ENCODE data around the gene STAMBP. TPM values are rescaled to one million over a fixed set of nuclear protein-coding genes. Genes with fewer than 3 reads are reported as not detected.

The STAMBP gene
- polyA plus RNA-seq, 1 donor: 42.9 TPM

DNA sequence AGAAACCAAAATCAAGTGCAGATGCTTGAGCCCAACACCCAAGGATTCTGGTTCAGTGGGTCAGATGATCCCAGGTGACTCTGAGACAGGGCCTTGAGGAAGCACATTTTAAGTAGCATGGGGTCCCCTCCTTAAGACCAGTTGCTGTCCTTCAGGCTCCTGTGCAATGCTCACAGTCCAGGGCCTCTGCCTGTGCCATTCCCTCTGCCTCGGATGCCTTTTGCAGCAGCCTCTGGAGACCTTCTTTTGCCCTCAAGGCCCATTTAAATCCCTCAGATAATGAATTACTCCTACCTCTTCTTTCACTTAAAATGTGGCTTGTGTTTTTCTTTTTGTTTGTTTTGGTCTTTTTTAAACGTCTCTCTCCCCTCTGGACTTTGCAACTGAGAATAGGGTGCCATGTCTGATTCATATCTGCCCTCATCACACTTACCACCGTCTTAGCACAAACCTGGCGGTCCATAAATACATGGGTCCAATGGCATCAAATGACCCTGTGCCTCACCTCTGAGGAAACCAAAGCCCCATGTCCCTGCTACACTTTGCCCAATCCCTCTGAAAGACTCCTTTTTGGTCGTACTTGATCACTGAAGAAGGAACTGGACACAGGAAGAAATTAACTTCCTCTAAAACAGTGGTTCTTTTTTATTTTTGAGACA lies 78.2 kb downstream of the STAMBP start:
- DNase-seq (ENCODE audit: low read depth): no peak

DNA sequence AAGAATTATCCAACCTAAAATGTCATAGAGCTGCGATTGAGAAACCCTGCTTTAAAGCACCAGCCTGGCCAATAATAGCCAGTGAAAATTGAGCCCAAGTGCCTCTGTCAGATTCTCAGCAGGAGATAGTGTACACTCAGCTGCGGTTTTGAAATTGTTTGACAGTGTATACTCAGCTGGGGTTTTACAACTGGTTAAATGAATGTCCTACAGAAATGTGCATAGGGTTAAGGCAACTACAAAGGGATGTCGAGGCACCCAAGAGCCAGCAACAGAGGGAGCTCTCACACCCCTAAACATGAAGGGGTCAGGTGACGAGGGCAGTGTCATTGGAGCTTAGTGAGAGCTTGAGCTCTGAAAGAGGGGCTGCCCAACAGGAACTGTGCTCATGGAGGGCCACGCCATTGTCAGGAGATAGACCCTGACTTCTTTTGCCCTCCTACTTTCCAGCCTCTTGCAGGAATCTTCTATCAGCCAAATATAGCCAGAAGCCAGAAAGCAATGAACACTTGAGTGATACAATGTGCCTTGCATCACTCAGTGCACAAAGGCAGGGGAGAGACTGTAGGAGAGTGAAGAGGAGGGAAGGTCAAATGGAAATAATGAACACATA lies 79.2 kb downstream of the STAMBP start:
- no peak for DNase-seq (ENCODE audit: low read depth)

DNA sequence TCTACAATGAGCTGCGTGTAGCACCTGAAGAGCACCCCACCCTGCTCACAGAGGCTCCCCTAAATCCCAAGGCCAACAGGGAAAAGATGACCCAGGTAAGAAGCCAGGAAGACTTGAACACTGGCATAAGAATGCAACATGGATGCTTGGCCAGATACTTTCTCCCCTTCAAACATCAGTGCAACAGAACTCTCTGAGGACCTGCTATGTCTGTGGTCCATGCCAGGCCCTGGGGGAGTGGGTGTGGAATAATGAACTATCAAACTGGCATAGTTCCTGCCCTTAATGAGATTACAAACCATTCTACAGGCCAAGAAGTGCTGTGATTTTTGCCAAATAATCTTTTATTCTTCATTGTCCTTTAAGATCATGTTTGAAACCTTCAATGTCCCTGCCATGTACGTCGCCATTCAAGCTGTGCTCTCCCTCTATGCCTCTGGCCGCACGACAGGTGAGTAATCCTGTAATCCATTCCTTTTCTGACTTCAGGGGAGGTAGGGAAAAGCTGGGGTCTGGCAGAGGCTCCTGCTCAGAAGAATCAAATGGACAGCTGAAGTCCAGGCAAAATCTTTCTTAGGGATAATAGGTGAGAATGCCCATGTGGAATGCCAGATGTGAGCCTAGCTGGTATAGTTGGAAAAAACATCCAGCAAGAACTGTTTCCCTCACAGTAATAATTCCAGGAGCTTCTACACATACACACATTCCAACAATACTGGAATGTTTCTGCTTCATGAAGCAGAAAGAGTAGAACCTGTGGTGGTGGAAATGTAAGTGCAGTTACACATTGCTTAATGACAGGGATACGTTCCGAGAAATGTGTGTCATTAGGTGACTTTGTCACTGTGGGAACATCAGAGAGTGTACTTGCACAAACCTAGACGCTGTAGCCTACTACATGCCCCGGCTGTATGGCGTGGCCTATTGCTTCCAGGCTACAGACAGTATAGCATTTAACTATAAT lies 80.2 kb downstream of the STAMBP start:
- no peak for DNase-seq (ENCODE audit: low read depth)

DNA sequence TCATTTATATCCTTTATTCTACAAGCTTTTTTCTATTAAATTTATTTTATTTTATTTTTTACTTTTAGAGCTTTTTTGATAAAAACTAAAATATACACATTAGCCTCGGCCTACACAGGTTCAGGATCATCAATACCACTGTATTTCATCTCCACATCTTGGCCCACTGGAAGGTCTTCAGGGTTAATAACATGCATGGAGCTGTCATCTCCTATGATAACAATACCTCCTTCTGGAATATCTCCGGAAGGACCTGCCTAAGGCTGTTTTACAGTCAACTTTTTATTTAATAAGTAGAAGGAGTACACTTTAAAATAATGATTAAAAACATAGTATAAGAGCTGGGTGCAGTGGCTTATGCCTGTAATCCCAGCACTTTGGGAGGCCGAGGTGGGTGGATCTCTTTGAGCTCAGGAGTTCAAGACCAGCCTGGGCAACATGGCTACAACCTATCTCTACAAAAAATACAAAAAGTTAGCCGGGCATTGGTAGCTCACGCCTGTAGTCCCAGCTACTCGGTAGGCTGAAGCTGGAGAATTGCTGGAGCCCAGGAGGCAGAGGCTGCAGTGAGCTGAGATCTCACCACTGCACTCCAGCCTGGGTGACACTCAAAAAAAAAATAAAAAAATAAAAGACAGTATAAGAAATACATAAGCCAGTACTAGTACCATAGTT lies 82.2 kb downstream of the STAMBP start:
- no peak for DNase-seq (ENCODE audit: low read depth)

DNA sequence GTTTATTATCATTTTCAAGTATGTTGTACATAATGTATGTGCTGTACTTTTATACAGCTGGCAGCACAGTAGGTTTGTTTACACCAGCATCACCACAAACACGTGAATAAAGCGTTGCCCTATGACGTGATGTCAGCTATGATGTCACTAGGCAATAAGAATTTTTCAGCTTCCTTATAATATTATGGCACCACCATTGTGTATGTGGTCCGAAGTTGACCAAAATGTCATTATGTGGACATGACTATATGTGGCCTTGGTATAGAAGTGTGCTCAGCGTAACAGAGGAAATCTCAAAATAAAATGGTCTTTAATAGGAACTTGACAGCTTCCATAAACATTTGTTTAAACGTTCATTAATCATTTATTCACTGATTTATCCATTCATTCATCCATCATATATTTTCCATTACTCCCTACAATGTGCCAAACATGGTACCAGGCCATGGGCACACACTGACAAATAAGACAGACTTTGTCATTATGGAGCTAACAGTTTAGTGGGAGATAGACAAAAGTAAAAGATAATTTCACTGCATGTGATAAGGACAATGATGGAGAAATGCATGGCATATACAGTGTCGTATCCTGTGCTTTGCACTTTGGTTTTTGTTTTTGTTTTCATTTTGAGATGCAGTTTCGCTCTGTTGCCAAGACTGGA lies 82.9 kb downstream of the STAMBP start:
- DNase-seq (ENCODE audit: low read depth): no peak

DNA sequence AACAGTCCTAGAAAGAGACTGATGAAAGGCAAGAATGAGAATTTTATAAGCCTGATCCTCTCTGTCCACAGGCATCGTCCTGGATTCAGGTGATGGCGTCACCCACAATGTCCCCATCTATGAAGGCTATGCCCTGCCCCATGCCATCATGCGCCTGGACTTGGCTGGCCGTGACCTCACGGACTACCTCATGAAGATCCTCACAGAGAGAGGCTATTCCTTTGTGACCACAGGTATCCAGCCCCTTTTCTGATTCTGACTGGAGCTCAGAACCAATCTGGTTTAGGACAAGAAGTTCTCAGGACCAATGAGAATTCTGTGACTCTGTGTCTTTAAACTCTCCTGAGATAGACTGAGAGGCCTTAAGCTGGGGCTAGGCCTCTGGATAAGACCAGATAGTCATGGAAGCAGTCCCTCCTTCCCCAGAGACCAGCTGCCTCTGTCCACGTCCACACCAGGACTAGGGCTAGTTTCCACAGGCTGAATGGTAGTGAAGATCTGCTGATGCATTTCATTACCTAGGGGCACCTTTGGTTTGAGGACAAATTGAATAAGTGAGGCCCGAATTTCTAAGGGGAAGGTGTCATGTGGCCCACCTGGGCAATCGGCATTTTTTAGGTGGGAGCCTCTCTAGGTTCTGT lies 84.8 kb downstream of the STAMBP start:
- DNase-seq (ENCODE audit: low read depth): no peak

DNA sequence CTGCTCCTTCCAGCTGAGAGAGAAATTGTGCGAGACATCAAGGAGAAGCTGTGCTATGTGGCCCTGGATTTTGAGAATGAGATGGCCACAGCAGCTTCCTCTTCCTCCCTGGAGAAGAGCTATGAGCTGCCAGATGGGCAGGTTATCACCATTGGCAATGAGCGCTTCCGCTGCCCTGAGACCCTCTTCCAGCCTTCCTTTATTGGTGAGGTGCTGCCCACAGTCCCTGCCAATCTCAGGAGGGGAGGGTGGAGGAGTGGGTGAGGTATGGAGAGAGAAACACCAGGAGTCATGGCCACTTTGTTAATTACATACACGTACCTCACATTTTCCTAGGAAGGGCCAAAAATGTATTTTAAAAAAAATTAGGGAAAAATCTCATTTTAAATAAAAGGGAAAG lies 85.9 kb downstream of the STAMBP start:
- no peak for DNase-seq (ENCODE audit: low read depth)

DNA sequence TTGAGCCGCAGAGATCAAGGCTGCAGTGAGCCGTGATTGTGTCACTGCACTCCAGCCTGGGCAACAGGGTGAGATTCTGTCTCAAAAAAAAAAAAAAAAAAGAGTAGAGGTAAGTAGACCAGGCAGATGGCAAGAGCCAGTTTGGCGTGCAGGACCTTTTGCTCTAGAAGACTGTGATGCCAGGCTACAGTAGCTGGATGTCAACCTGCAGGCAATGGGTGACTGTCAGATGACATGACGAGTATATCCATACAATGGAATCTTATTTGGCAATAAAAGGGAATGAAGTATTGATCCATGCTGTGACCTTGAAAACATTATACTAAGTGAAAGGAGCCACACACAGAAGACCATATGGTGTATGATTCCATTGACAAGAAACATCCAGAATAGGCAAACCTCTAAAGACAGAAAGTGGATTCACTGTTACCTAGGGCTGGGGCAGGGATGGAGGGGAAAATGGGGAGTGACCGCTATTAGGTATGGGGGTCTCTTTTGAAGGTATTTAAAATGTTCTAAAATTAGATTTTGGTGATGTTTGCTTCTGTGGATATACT lies 86.8 kb downstream of the STAMBP start:
- DNase-seq (ENCODE audit: low read depth): no peak

DNA sequence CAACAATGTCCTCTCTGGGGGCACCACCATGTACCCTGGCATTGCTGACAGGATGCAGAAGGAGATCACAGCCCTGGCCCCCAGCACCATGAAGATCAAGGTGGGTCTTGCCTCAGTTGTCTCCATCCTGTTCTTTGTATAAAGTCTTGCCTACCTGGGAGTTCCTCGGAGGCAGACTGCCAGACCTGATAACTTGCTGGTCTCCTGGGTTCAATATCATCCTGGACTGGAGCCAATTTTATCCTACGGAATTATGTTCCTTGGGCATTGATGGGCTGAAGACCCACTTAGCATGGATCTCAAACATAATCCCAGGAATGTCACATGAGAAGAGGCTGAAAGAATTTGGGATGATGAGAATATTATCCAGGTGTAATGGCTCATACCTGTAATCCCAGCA lies 87.9 kb downstream of the STAMBP start:
- DNase-seq (ENCODE audit: low read depth): no peak

DNA sequence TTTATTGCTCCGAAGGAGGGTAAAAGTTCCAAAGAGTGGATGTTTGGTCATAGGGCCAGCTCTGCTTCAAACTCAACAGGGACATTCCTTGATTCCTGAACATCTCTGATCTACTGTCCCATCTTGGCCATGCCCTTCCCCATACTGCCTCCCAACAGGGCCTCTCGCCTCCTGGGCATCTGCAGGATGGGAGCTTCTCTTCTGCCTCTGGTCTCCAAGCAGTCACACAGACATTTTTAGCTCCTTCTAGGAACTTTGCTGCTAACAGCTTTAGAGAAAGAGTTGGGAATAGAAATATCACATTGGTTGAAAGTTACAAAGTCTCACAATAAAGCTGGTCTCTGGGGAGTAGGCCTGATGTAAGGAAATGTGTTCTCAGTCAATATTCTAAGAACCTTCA lies 88.5 kb downstream of the STAMBP start:
- DNase-seq (ENCODE audit: low read depth): no peak

DNA sequence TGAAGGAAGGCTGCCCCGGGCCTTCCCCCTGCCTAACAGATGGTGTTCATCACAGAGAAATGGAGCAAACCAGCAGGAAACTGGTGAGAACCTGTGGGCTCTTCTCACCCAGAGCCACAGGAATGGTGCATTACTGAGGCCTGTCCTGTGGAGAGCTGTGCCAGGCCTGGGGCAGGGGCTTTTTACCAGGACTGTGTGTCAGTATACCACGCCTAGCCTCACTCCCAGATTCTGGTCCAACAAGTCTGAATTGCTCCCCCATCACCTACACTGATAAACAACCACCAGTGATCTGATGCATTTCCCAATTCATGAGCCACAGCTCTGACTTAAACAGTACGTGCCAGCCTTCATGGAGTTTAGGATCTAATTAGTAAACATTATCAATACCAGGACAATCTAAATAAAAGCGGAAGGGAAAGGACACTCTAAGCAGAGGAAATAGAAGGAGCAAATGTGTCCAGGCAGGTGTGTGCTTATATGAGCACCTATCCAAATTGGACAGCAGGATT lies 89.0 kb downstream of the STAMBP start:
- no peak for DNase-seq (ENCODE audit: low read depth)

DNA sequence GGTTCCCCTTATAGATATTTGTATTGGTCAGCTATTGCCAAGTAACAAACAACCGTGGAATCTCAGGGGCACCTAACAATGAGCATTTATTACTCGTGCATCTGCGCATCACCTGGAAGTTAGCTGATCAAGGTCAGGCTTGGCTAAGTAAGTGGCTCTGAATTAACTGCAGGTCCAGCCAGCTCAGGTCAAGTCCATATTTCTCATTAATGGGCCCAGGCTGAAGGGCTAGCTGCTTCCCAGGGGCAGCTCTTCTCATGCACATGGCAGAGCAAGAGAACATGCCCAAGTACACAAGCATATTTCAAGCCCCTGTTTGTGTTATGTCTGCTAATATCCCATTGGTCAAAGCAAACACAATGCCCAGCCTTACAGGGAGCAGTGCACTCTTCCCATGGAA lies 90.1 kb downstream of the STAMBP start:
- DNase-seq (ENCODE audit: low read depth): no peak

DNA sequence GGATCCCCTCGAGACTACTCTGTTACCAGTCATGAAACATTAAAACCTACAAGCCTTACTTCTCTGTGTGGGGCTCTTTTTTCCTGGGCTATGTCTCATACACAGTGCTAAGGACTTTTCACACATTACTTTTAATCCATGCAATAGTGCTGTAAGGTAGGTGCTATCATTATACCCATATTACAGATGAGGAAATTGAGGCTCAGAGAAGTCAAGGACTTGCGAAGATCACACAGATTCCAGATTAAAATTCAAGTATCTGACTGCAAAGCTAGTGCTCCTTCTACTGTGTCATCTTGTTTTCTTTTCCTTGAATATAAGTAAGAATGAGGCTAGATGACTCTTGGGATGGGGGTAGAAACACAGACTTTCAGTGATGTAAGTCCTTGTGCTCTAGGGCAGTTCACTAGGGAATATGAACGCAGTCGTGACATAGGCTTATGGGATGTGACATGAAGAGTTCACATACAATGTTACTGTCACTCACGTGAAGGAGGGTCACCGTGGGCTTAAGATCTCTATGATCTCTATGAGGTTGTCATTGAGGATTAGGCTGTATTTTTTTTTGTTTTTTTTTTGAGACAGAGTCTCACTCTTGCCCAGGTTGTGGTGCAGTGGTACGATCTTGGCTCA lies 91.0 kb downstream of the STAMBP start:
- DNase-seq (ENCODE audit: low read depth): no peak

DNA sequence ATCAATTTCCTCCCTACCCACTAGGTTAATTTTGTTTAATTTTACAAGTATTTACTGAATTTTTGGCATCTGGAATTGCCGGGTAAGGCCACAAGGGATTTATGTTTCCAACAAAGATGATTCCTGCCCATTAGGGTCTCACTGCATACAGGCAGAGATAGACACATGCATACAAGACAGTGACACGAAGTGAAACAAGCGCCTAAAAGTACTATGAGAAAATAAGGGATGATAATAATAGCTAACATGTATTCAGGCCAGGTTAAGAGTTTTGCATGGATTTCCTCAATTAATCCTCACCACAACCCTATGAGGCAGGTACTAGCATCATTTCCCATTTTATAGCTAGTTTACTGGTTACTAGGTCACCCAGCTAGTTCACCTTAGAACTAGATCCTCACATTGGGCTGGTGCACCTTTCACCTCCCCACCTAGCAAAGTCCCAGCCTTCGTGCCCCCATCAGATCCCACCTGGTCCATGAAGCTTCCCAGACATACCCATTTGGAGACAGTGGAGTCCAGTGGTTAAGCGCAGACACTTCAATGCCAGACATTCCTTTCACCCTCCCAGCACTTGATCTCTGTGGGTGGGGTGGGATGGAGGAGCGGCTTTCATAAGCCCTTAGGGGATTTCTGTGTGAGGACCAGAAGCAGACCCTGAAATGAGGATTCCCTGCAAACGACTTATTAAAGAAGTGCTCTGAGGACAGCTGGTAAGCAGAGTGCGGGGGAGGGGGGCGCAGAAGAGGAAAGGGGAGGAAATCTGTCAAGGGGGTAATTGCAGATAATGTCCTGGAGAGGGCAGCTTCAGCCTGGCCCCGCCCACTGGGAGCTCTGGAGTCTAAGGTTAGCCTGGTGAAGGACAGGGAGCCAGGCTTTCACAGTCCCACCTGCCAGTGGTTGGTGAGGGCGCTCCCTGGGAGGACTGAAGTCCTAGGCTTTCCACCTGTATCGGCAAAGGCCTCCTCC lies 92.1 kb downstream of the STAMBP start:
- no peak for DNase-seq (ENCODE audit: low read depth)

DNA sequence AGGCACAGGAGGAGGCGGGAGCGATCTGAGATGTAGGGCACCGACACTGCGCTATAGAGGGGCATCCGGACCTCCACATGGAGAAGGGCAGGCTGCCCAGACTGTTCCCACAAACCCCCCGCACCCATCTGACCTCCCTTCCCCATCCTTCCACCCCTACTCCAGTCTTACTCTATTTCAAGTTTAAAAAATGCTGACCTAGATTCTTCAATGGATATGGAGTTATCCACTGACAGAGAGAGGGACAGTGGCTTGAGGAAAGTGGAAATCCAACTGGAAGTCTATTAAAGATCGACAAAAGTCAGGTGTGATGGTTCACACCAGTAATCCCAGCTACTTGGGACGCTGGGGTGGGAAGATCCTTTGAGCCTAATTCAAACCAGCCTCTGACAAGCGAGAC lies 92.8 kb downstream of the STAMBP start:
- DNase-seq (ENCODE audit: low read depth): no peak

DNA sequence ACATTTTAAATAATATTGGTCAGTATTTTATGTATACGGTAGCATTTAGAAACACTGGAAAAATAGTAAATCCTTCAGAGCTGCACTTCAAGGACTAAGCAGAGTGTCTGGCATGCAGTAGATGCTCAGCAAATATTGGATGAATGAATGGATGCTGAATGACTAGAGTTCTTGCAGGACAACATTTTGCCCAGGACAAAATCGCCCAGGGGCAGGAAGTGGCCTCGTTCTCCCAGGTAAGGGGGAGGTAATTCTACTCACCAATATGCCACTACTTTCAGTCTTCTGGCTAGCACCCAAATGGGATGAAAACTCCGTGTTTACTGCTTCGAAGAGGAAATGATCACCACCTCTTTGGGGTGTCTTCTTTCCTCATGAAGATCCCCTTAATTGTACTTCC lies 93.9 kb downstream of the STAMBP start:
- no peak for DNase-seq (ENCODE audit: low read depth)
